Measurements from ENCODE around the gene HPS1. TPM values are rescaled to one million over a fixed set of nuclear protein-coding genes. Genes with fewer than 3 reads are reported as not detected.

Gene HPS1
- total and polyA plus RNA-seq, 2 of the 4 experiments (the other 2 are of a cell fraction): 14.0 to 55.2 TPM

DNA sequence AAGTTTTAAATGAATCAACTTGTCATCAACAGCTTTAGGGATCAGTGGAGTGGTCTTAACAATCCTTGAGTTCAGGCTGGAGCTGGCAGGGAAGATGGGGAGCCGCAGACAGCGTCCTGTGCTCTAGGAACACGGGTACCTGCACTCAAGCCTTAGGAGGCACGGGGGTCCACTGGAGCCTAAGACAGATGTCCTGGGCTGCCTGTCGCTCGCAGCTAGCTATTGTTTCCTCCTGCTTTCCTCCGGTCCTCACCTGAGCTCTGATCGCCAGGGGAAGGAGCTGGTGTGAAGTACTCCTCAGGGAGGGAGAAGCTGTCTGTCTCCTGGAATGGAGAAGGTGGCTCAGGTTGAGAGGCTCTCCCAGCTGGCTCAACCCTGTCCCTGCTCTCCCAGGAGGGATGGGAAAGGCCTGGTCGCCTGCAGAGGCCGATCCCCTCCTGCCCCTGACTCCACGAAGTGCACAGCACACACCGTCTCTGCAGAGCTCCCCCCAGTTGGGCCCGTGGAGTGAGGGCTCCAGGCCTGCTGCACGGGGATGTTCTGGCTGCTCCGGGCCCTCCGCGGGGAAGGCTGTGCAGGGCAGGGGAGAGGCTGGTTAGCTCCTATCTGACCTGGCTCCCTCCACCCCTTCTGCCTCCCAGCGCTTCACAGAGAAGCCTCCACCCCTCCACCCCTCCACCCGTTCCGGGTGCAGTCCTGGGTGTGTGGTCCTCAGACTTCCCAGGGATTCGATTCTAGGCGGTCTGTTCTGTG, 17.2 kb downstream of the HPS1 start:
- ChIA-PET CTCF (no interaction called here), POLR2A (ENCODE audit: unreplicated experiment) (no interaction called here)
- H3K56ac ChIP-seq (ENCODE audit: extremely low read depth, insufficient read depth, low read length): no peak overlapping the region
- H3K23ac ChIP-seq (ENCODE audit: low read depth, low read length): no peak overlapping the region
- no peak overlapping the region for H3K14ac ChIP-seq (replicated peaks; ENCODE audit: low read depth, low read length)
- in situ Hi-C loops (cut with MboI; ENCODE audit: low sequenced_read_pairs) (no loop called here), dilution Hi-C loops (cut with HindIII; ENCODE audit: low sequenced_read_pairs, unreplicated experiment) (no loop called here), intact Hi-C loops (cut with micrococcal nuclease) (no loop called here)
- no peak overlapping the region for H3K9ac ChIP-seq (ENCODE audit: low read depth, low read length)
- DNase-seq (no peak), ATAC-seq (ENCODE audit: low read depth) (no peak)
- no peak overlapping the region for H2AK5ac ChIP-seq (ENCODE audit: low read depth, low read length)
- no peak overlapping the region for H3K4me3 ChIP-seq (ENCODE audit: insufficient read depth, low read depth, low read length)
- no peak overlapping the region for H3K18ac ChIP-seq (ENCODE audit: low read depth, low read length)
- BruUV-seq (replicated peaks): no TSS peak
- no peak overlapping the region for H2AFZ ChIP-seq (replicated peaks; ENCODE audit: low read length, poor library complexity)
- H4K91ac ChIP-seq (ENCODE audit: insufficient read depth, low read depth, low read length): no peak overlapping the region
- TF ChIP-seq POLR2A (IDR thresholded peaks at IDR 0.05; ENCODE audit: low read depth, low read length) (no peak), RAD21 (IDR thresholded peaks at IDR 0.05; ENCODE audit: low read length) (no peak), NFE2L2 (IDR thresholded peaks at IDR 0.05; ENCODE audit: low read depth, low read length) (no peak), RCOR1 (IDR thresholded peaks at IDR 0.05; ENCODE audit: insufficient replicate concordance, low read length) (no peak), CHD1 (IDR thresholded peaks at IDR 0.05; ENCODE audit: low read depth, low read length) (no peak), MXI1 (IDR thresholded peaks at IDR 0.05; ENCODE audit: borderline replicate concordance, low read depth, low read length) (no peak), RFX5 (IDR thresholded peaks at IDR 0.05; ENCODE audit: low read depth, low read length) (no peak), CEBPB (IDR thresholded peaks at IDR 0.05; ENCODE audit: low read depth, low read length) (no peak), MAZ (IDR thresholded peaks at IDR 0.05; ENCODE audit: borderline replicate concordance, low read depth, low read length) (no peak), FOS (IDR thresholded peaks at IDR 0.05; ENCODE audit: low read depth, low read length) (no peak), BHLHE40 (IDR thresholded peaks at IDR 0.05; ENCODE audit: low read depth, low read length) (no peak), SMC3 (IDR thresholded peaks at IDR 0.05; ENCODE audit: low read depth, low read length) (no peak), MAFK (IDR thresholded peaks at IDR 0.05; ENCODE audit: low read depth, low read length) (no peak), ELK1 (IDR thresholded peaks at IDR 0.05; ENCODE audit: borderline replicate concordance, low read depth, low read length) (no peak)
- TF ChIP-seq, protein P1, sequence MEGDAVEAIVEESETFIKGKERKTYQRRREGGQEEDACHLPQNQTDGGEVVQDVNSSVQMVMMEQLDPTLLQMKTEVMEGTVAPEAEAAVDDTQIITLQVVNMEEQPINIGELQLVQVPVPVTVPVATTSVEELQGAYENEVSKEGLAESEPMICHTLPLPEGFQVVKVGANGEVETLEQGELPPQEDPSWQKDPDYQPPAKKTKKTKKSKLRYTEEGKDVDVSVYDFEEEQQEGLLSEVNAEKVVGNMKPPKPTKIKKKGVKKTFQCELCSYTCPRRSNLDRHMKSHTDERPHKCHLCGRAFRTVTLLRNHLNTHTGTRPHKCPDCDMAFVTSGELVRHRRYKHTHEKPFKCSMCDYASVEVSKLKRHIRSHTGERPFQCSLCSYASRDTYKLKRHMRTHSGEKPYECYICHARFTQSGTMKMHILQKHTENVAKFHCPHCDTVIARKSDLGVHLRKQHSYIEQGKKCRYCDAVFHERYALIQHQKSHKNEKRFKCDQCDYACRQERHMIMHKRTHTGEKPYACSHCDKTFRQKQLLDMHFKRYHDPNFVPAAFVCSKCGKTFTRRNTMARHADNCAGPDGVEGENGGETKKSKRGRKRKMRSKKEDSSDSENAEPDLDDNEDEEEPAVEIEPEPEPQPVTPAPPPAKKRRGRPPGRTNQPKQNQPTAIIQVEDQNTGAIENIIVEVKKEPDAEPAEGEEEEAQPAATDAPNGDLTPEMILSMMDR (conservative IDR thresholded peaks at IDR 0.05; ENCODE audit: low read depth, low read length): no peak
- TF ChIP-seq, protein P2, sequence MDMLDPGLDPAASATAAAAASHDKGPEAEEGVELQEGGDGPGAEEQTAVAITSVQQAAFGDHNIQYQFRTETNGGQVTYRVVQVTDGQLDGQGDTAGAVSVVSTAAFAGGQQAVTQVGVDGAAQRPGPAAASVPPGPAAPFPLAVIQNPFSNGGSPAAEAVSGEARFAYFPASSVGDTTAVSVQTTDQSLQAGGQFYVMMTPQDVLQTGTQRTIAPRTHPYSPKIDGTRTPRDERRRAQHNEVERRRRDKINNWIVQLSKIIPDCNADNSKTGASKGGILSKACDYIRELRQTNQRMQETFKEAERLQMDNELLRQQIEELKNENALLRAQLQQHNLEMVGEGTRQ (IDR thresholded peaks at IDR 0.05; ENCODE audit: low read depth, low read length): no peak
- H4K5ac ChIP-seq (ENCODE audit: low read depth, low read length): no peak overlapping the region
- H3K4ac ChIP-seq (ENCODE audit: low read depth, low read length): no peak overlapping the region
- peaks cover 5% of the 10 kb centered on the region; the same call in 1 of the 2 replicates for H3K4me1 ChIP-seq (ENCODE audit: control insufficient read depth, insufficient read depth, low read length)
- no CpG with 5 or more reads among the region's 22 CpGs for WGBS, 2 experiments (ENCODE audit: extremely low coverage in 2 of 2, insufficient read length in 1 of 2)
- H3K9me1 ChIP-seq (ENCODE audit: insufficient read depth, low read length): no peaks in the 10 kb centered on the region
- H2BK20ac ChIP-seq (ENCODE audit: low read depth, low read length): no peak overlapping the region
- H2BK120ac ChIP-seq (ENCODE audit: low read depth, low read length): no peak overlapping the region
- no peaks in the 10 kb centered on the region for H3K27me3 ChIP-seq (ENCODE audit: control insufficient read depth, insufficient read depth, low read length)
- peak overlapping the region; percentile 47 for H2AK9ac ChIP-seq (replicated peaks; ENCODE audit: low read depth, low read length, poor library complexity)
- H3K9me3 ChIP-seq (ENCODE audit: control insufficient read depth, insufficient read depth, low read length): no peaks in the 10 kb centered on the region
- peaks cover 0 to 3% of the 10 kb centered on the region in 2 experiments; a peak in 1 of 4 replicates for H3K79me1 ChIP-seq (ENCODE audit: low read depth in 1 of 2, low read length in 2 of 2)
- no peak overlapping the region for H4K8ac ChIP-seq (ENCODE audit: low read depth in 2 of 2, low read length in 2 of 2)
- H3K4me2 ChIP-seq (ENCODE audit: low read depth, low read length): no peak overlapping the region
- H2BK15ac ChIP-seq (ENCODE audit: low read depth, low read length): no peak overlapping the region
- no peaks in the 10 kb centered on the region for H4K20me1 ChIP-seq (ENCODE audit: insufficient read depth, low read length)
- H3K27ac ChIP-seq (ENCODE audit: insufficient read depth, low read length): no peak overlapping the region
- no peak overlapping the region for H2BK5ac ChIP-seq (ENCODE audit: low read depth, low read length, poor library complexity, severe bottlenecking)
- H3K36me3 ChIP-seq (ENCODE audit: control insufficient read depth, insufficient read depth, low read length): peaks cover 48% of the 10 kb centered on the region

All from IMR-90 (cell line).